Sigmoid colon (tissue), 4 donors: ENCODE data around the gene KCTD3.

Source experiments
- EP300 ChIP-seq, 4 donors: sonication (generic); formaldehyde crosslinking; IDR thresholded peaks; one replicate each; pipeline ENCODE4 v1.6.1; 2017; ENCODE audit warnings: antibody characterized with exemption in 4 of 4
- POLR2A ChIP-seq, 2 donors: fragments of 450-650 bp; IDR thresholded peaks; one replicate each; pipeline ENCODE4 v1.6.1; 2016; ENCODE audit warnings: antibody characterized with exemption in 2 of 2, mild to moderate bottlenecking in 2 of 2, moderate library complexity in 2 of 2
- POLR2AphosphoS5 ChIP-seq, 4 donors: sonication (generic); formaldehyde crosslinking; IDR thresholded peaks; one replicate each; pipeline ENCODE4 v1.6.1; 2017; ENCODE audit warnings: antibody characterized with exemption in 4 of 4
- TF ChIP-seq, protein P1 (sequence below), 4 experiments: fragments of 450-650 bp in 3 of 4; fragments of 200-600 bp in 1 of 4; IDR thresholded peaks; one replicate each; pipeline ENCODE4 v1.5.1; 2016 to 2019; ENCODE audit warnings: antibody characterized with exemption in 4 of 4, mild to moderate bottlenecking in 3 of 4, moderate library complexity in 2 of 4

- no peak for TF ChIP-seq POLR2A (IDR thresholded peaks at IDR 0.05)
- TF ChIP-seq POLR2AphosphoS5 (IDR thresholded peaks at IDR 0.05) = no peak
- TF ChIP-seq, protein P1, sequence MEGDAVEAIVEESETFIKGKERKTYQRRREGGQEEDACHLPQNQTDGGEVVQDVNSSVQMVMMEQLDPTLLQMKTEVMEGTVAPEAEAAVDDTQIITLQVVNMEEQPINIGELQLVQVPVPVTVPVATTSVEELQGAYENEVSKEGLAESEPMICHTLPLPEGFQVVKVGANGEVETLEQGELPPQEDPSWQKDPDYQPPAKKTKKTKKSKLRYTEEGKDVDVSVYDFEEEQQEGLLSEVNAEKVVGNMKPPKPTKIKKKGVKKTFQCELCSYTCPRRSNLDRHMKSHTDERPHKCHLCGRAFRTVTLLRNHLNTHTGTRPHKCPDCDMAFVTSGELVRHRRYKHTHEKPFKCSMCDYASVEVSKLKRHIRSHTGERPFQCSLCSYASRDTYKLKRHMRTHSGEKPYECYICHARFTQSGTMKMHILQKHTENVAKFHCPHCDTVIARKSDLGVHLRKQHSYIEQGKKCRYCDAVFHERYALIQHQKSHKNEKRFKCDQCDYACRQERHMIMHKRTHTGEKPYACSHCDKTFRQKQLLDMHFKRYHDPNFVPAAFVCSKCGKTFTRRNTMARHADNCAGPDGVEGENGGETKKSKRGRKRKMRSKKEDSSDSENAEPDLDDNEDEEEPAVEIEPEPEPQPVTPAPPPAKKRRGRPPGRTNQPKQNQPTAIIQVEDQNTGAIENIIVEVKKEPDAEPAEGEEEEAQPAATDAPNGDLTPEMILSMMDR (IDR thresholded peaks at IDR 0.05) = no peak
- no peak for TF ChIP-seq EP300 (IDR thresholded peaks at IDR 0.05)
Measured at GRCh38 chr1:215600258-215600792, 33.2 kb downstream of the KCTD3 start.
